NCI-H510A treated with DMSO at 0.1 percent for 48 hours (cell line): ENCODE results near the gene ANKS1B.
"Not testable (repeated sequence)": the region's sequence is repeated elsewhere in the genome, so short reads cannot be mapped to it uniquely, and the experiment has no call there.

Experiments
- DNase-seq: peaks from one replicate; lab custom pipeline; 2025; lab: John Stamatoyannopoulos, UW

Gene ANKS1B

DNA sequence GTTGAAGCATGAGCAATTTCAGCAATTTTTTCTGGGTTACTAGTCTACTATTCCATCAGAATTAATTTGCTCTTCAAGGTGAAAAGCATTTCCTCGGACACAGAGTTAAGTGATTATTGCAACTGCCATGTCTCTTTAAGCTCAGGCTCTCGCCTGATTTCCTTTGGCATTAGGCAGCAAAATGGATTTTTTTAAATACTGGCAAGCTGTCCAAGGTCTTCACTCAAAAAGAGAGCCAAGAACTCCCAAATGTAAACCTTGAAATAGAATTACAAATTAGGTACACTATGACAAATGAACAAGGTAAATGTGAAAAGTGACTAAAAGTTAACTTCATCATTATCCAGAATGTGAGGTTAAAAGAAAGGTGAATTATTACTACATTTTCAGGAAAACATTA, 225.3 kb downstream of the ANKS1B start:
- no peak for DNase-seq

DNA sequence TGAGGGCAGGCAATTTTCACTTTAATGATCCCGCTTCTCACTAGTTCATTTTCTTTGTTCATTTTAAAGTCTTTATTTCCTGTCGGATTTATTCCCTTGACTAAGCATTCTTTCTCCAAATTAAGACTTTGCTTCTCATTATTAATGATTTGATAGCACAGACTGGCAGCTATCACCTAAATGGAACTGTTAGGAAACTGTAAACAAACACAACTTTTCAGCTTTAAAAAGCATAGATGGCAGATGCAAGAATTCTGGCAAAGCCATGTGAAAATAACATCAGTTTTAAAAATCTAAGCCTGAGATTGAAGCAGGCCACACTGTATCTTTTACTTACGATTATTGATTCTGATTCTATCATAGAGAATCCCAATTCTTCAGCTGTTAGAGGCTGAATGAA, 225.7 kb downstream of the ANKS1B start:
- DNase-seq: no peak

GRCh38 chr12:99752740-99753139, 232.0 kb downstream of the ANKS1B start:
- DNase-seq: no peak

- DNase-seq: no peak
Measured at GRCh38 chr12:99746538-99746937, 238.2 kb downstream of the ANKS1B start.

DNA sequence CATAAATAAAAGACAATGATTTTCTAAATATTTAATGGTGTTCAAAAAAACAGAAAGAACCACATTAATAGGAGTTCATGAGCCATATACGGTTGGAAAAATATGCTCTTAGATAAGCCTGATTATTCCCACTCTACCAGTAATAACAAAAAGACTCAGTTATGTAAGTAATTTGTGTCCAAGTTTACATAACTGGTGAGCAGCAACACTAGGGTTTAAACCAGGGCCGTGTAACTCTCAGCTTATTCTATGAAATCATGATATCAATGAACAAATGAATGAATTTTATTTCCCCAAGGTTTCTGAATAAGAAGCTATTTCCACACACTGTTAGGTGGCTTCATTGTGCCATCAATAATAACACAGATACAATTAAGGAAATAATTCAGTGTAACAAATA, 238.8 kb downstream of the ANKS1B start:
- no peak for DNase-seq

- DNase-seq: no peak
Measured at GRCh38 chr12:99745121-99745520, 239.6 kb downstream of the ANKS1B start.

GRCh38 chr12:99736760-99737269, 247.9 kb downstream of the ANKS1B start:
- no peak for DNase-seq

- no peak for DNase-seq
Measured at GRCh38 chr12:99732131-99732530, 252.6 kb downstream of the ANKS1B start.

DNA sequence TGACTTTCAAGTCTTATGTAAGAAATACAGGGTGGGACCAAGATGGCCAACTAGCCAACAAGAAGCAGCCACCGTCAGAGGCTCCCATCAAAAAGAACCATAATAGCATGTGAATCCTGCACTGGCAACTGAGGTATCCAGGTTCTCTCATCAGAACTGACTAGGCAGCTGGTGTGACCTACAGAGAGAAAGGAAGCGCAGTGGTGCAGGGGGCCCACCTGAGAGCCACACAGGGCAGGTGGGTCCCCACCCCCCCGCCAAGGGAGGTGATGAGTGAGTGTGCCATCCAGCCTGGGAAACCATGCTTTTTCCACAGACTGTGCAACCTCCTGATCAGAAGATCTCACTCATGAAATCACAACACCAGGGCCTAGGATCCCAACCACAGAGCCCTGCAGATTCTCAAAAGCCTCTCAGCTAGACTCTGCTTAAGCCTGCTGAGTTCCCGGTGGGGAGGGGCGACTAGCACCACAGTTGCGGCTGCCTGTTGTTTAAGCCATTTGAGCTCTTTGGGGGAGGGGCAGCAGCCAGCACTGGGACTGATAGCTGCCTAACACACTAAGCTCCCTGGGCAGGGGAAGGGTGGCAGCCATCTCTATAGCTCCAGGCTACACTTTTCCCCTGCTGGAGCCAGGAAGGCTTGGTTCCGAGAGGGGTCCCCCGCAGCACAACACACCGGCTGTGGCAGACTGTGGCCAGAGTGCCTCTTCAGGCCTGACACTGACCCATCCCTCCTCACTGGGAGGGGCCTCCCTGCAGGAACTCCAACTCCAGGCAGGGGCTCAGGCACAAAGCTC, 261.8 kb downstream of the ANKS1B start:
- DNase-seq: no peak

DNA sequence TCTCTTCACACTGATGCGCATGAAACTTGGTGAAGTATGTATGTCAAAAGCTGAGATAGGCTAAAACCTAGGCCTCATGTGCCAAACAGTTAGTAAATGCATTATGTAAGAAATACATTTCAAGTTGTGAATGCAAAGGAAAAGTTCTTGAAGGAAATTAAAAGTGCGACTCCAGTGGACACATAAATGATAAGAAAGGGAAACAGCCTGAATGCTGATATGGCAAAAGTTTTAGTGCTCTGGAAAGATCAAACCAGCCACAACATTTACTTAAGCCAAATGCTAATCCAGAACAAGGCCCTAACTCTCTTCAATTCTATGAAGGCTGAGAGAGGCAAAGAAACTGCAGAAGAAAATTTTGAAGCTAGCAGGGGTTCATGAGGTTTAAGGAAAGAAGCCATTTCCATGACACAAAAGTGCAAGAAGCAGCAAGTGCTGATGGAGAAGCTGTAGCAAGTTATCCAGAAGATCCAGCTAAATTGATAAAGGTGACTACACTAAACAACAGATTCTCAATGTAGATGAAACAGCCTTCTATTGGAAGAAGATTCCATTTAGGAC, 262.9 kb downstream of the ANKS1B start:
- DNase-seq: no peak

DNA sequence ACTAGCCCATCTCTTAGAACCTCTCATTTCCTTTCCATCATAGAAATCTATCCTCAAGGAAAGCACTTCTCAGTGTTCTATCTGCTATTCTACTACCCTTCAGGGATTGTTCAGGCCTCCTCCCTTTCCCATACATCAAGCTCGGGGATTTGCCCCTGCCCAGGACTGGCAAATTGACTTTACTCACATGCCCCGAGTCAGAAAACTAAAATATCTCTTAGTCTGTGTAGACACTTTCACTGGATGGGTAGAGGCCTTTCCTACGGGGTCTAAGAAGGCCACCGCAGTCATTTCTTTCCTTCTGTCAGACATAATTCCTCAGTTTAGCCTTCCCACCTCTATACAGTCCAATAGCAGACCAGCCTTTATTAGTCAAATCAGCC, 264.7 kb downstream of the ANKS1B start:
- not testable (repeated sequence) for DNase-seq

GRCh38 chr12:99719411-99720082, 265.2 kb downstream of the ANKS1B start:
- DNase-seq: not testable (repeated sequence)

GRCh38 chr12:99715841-99716510, 268.8 kb downstream of the ANKS1B start:
- DNase-seq: not testable (repeated sequence)

DNA sequence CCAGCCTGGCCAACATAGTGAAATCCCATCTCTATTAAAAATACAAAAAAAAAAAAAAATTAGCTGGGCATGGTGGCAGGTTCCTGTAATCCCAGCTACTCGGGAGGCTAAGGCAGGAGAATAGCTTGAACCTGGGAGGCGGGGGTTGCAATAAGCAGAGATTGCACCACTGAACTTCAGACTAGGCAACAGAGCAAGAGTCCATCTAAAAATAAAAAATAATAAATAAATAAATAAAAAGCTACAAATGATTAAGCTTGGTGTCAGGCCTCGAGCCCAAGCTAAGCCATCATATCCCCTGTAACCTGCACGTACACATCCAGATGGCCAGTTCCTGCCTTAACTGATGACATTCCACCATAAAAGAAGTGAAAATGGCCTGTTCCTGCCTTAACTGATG, 269.8 kb downstream of the ANKS1B start:
- not testable (repeated sequence) for DNase-seq

- DNase-seq: no peak
Measured at GRCh38 chr12:99713946-99714520, 270.7 kb downstream of the ANKS1B start.

DNA sequence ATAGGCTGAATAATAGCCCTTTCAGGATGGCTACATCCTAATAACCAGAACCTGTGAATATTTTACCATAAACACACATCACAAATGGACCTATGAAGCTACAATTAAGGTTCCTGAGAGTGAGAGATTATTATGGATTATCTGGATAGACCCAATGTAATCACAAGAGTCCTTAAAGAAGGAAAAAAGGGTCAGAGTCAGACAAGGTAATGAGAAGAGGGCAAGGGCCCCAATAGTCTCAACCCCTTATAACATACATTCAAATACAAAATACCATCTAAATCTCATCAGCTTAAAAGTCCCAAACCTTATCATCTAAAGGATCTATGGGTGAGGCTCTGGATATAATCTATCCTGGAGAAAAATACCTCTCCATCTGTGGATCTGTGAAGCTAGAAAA, 272.5 kb downstream of the ANKS1B start:
- DNase-seq: no peak

DNA sequence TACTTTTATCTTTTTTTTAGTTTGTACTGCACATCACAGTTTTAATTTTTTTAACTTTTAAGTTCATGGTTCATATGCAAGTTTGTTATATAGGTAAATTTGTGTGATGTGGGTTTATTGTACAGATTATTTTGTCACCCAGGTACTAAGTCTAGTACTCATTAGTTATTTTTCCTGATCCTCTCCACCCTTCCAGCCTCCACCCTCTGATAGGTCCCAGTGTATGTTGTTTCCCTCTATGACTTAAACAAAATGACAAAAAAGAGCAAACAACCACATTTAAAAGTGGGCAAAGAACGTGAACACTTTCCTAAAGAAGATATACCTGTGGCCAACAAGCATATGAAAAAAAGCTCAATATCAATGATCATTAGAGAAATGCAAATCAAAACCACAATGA, 273.5 kb downstream of the ANKS1B start:
- DNase-seq: no peak

- DNase-seq: no peak
Measured at GRCh38 chr12:99709619-99710018, 275.1 kb downstream of the ANKS1B start.

- DNase-seq: no peak
Measured at GRCh38 chr12:99709116-99709515, 275.6 kb downstream of the ANKS1B start.

DNA sequence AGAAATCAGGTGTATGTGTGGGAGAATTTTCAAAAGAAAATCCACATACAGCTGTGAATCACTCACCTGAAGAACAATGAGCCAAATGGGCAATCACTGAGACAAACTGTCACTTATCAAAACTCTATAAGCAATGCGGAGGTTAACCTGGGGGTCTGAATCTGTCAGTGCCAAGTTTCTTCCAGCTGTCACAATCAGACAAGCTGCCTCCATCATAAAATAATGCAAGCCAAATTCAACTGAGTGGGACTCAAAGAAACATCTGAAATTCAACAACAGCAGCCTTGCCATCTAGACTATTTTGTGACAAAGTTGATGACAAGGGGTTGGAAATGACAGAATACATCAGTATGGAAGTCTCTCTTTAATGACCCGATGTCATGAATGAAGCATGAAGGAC, 276.9 kb downstream of the ANKS1B start:
- no peak for DNase-seq

DNA sequence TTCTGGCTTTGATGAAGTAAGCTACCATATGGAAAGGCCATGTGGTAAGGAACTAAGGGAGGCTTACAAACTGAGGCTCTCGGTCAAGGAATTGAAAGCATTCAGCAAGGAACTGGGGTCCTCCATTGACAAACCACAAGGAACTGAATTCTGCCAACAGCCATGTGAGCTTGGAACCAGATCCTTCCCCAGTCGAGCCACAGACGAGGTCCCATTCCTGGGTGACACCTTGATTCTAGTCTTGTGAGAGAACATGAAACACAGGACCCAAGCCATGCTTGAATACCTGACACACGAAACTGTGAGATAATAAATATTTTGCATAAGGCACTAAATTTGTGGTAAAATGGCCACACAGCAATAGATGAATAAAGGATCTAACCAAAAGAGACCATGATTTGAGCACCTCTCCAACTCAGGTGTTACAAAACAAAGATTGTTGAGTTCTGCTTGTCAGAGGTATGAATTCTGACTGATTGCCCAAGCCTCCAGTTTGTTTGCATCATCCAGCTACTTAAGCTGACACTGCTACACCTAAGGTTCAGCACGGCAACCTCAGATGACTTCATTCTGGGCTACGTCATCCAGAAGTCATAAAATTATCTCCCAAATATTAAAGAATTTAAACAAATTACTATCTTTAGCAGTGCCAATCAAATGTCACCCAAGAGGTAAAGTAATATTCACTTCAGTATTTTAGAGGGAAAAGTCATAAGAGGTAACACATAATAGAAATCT, 277.8 kb downstream of the ANKS1B start:
- no peak for DNase-seq
